Activated CD8-positive, alpha-beta T cell treated with anti-CD3 and anti-CD28 coated beads for 36 hours (primary cell): ENCODE data around the gene ATAD5. TPM values are rescaled to one million over a fixed set of nuclear protein-coding genes. Genes with fewer than 3 reads are reported as not detected.
"Not testable (repeated sequence)": the region's sequence is repeated elsewhere in the genome, so short reads cannot be mapped to it uniquely, and the experiment has no call there.

Experiments used
- ATAC-seq: fragments of 200-7000 bp; cut with Tn5 transposase; one replicate; pipeline ENCODE4 v1.10.0; 2021; ENCODE audit warnings: mild to moderate bottlenecking, moderate library complexity
- CTCF ChIA-PET: fragments of 350-600 bp; sonication (Branson Sonifier 250); formaldehyde crosslinking; loops from one replicate; lab custom pipeline; 2021; ENCODE audit warnings: antibody characterized with exemption; lab: Charles Lee
- POLR2A ChIA-PET: fragments of 350-600 bp; sonication (Branson Sonifier 250); formaldehyde crosslinking; loops from one replicate; lab custom pipeline; 2021; ENCODE audit warnings: antibody characterized with exemption; lab: Charles Lee
- DNase-seq: peaks from one replicate; pipeline ENCODE4 v3.0.0-alpha.2; 2020
- H3K27ac Mint-ChIP-seq: one replicate; pipeline ENCODE4 v1.8.0; 2021; ENCODE audit warnings: mild to moderate bottlenecking, mixed read lengths
- H3K27me3 Mint-ChIP-seq: one replicate; pipeline ENCODE4 v1.8.0; 2021; ENCODE audit warnings: mixed read lengths
- H3K36me3 Mint-ChIP-seq: one replicate; pipeline ENCODE4 v1.8.0; 2021; ENCODE audit warnings: low read depth, mixed read lengths
- H3K4me1 Mint-ChIP-seq: one replicate; pipeline ENCODE4 v1.8.0; 2021; ENCODE audit warnings: low read depth, mixed read lengths
- H3K4me3 Mint-ChIP-seq: one replicate; pipeline ENCODE4 v1.8.0; 2021; ENCODE audit warnings: mild to moderate bottlenecking, moderate library complexity, mixed read lengths
- H3K9me3 Mint-ChIP-seq: one replicate; pipeline ENCODE4 v1.8.0; 2021; ENCODE audit warnings: mixed read lengths
- intact Hi-C: fragments of 100-400 bp; cut with micrococcal nuclease; formaldehyde crosslinking; loops from one replicate; pipeline ENCODE4 v1.10.0; 2022
- total RNA-seq, 2 experiments: library from RNA; stranded (reverse); gene quantifications; one replicate each; pipeline ENCODE4 v1.2.3, GENCODE V29; 2021
- TF ChIP-seq, protein P1 (sequence below): fragments of 200-600 bp; IDR thresholded peaks from one replicate; pipeline ENCODE4 v1.8.0; 2022; ENCODE audit warnings: antibody characterized with exemption, mild to moderate bottlenecking

ATAD5 gene
- total RNA-seq, 2 experiments from 2014 or later: 34.5 to 35.0 TPM

DNA sequence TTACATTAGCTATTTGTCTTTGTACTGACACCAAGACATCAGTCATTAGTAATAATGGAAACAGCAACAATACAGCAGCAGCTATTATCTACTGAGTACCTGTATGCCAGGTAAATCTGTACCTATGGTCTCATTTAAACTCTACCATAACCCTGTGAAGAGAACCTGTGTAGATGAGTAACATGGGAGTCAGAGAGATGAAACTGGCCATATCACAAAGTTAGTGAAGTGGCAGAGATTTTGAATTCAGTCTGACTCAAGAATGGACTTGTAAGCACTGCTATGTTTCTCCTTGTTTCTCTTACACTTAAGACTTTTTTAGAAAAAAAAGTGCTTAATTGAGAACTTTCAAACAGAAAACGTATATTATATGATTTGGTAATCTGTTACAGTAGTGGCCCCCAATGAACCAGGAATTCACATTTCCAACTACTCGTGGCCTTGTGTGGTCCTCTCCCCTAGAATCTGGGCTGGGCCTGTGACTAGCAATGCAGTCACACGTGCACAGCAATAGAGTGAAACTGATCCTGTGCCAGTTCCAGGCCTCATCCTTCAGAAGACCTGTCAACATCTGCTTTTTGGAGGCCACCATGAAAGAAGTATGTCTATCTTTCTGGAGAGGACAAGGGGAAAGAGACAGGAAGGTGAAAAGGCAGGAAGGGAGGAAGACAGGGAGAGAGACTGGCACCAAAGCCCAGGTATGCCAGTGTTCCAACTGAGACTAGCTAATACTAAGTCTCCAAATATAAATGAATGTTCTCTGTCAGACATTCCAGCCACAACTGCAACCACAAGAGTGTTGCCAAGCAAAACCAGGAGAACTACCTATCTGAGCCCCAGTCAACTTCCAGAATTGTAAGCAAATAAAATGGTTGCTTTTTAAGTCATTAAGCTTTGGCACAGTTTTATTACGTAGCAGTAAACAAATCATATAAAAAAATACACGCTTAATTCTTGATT lies 19.3 kb upstream of the ATAD5 start:
- no peaks in the 10 kb centered on the region for H3K27me3 Mint-ChIP-seq
- TF ChIP-seq, protein P1, sequence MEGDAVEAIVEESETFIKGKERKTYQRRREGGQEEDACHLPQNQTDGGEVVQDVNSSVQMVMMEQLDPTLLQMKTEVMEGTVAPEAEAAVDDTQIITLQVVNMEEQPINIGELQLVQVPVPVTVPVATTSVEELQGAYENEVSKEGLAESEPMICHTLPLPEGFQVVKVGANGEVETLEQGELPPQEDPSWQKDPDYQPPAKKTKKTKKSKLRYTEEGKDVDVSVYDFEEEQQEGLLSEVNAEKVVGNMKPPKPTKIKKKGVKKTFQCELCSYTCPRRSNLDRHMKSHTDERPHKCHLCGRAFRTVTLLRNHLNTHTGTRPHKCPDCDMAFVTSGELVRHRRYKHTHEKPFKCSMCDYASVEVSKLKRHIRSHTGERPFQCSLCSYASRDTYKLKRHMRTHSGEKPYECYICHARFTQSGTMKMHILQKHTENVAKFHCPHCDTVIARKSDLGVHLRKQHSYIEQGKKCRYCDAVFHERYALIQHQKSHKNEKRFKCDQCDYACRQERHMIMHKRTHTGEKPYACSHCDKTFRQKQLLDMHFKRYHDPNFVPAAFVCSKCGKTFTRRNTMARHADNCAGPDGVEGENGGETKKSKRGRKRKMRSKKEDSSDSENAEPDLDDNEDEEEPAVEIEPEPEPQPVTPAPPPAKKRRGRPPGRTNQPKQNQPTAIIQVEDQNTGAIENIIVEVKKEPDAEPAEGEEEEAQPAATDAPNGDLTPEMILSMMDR: no peak
- intact Hi-C loops: no loop called here
- peak overlapping the region; percentile 91 for H3K27ac Mint-ChIP-seq
- ChIA-PET CTCF (interaction anchor here (9.5 kb wide), 1 partner anchor 13 kb away, joined by 96 read pairs; the partner anchor contains the start of gene CRLF3), POLR2A (interaction anchor here (3.6 to 12.5 kb wide), 2 partner anchors 10 to 22 kb away, joined by 13 to 126 read pairs; partner anchors contain the start of gene CRLF3)
- DNase-seq (peak; percentile 36), ATAC-seq (peak; percentile 41)
- no peak overlapping the region for H3K4me3 Mint-ChIP-seq
- peaks cover 18% of the 10 kb centered on the region for H3K36me3 Mint-ChIP-seq
- no peaks in the 10 kb centered on the region for H3K9me3 Mint-ChIP-seq
- peaks cover 50% of the 10 kb centered on the region for H3K4me1 Mint-ChIP-seq

DNA sequence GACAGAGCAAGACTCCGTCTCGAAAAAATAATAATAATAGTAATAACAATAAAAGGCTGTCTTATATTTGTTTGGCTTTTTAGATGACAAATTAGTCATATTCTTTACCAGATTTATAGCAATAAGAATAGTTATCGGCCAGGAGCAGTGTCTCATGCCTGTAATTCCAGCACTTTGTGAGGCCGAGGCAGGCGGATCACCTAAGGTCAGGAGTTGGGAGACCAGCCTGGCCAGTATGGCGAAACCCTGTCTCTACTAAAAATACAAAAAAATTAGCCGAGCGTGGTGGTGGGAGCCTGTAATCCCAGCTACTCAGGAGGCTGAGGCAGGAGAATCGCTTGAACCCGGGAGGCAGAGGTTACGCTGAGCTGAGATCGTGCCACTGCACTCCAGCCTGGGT lies 17.5 kb upstream of the ATAD5 start:
- ChIA-PET POLR2A (interaction anchor here (0.6 kb wide), 1 partner anchor 459 kb away, joined by 3 read pairs; no protein-coding TSS in a partner anchor), CTCF (interaction anchor here (1.4 kb wide), 1 partner anchor 10 kb away, joined by 3 read pairs; the partner anchor contains the start of gene CRLF3)
- intact Hi-C loops, H3K27ac Mint-ChIP-seq, H3K27me3 Mint-ChIP-seq, DNase-seq, H3K4me3 Mint-ChIP-seq, H3K9me3 Mint-ChIP-seq, ATAC-seq: not testable (repeated sequence)
- H3K4me1 Mint-ChIP-seq: peaks cover 52% of the 10 kb centered on the region
- H3K36me3 Mint-ChIP-seq: peaks cover 24% of the 10 kb centered on the region

GRCh38 chr17:30814860-30815259 lies 16.9 kb upstream of the ATAD5 start:
- CTCF ChIA-PET: interaction anchor here (1.4 kb wide), 1 partner anchor 10 kb away, joined by 3 read pairs; the partner anchor contains the start of gene CRLF3
- intact Hi-C loops, ATAC-seq, DNase-seq, H3K27ac Mint-ChIP-seq, H3K4me3 Mint-ChIP-seq, H3K9me3 Mint-ChIP-seq, H3K27me3 Mint-ChIP-seq: not testable (repeated sequence)
- POLR2A ChIA-PET: interaction anchor here (0.6 kb wide), 1 partner anchor 459 kb away, joined by 3 read pairs; no protein-coding TSS in a partner anchor
- peaks cover 52% of the 10 kb centered on the region for H3K4me1 Mint-ChIP-seq
- H3K36me3 Mint-ChIP-seq: peaks cover 22% of the 10 kb centered on the region

GRCh38 chr17:30816165-30816564 lies 15.6 kb upstream of the ATAD5 start:
- POLR2A ChIA-PET: interaction anchor here (0.6 to 1.0 kb wide), 2 partner anchors 9 to 30 kb away, joined by 3 read pairs; no protein-coding TSS in a partner anchor
- no peaks in the 10 kb centered on the region for H3K9me3 Mint-ChIP-seq
- intact Hi-C loops: no loop called here
- ATAC-seq (no peak), DNase-seq (no peak)
- CTCF ChIA-PET: no interaction called here
- H3K4me3 Mint-ChIP-seq: no peak overlapping the region
- H3K36me3 Mint-ChIP-seq: peaks cover 24% of the 10 kb centered on the region
- TF ChIP-seq, protein P1: no peak
- no peaks in the 10 kb centered on the region for H3K27me3 Mint-ChIP-seq
- no peak overlapping the region for H3K27ac Mint-ChIP-seq
- peaks cover 56% of the 10 kb centered on the region for H3K4me1 Mint-ChIP-seq

DNA sequence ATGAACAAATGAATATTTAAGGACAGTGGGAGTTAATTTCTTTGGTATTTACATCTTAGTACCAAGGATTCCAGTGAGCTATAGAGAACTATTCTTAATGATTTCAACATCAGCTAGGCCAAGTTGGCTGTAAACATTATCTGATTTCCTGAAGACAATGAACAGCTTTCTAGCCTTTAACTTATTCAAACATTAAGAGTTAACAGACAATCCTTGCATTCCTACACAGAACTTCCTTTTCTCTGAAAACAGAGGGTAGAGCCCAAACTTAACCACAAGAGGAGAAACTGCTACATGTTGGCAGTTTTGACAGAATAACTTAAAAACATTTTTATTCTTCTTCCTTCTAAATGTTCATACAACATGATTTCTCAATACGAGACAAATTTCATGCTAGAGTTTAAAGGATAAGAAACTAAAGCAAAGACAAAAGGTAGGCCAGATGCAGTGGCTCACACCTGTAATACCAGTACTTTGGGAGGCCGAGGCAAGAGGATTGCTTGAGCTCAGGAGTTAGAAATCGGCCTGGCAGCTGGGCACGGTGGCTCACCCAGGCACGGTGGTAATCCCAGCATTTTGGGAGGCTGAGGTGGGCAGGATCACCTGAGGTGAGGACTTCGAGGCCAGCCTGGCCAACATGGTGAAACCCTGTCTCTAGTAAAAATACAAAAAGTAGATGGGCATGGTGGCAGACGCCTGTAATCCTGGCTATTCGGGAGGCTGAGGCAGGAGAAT lies 11.6 kb upstream of the ATAD5 start:
- H3K9me3 Mint-ChIP-seq: no peaks in the 10 kb centered on the region
- peaks cover 50% of the 10 kb centered on the region for H3K4me1 Mint-ChIP-seq
- TF ChIP-seq, protein P1: no peak
- ChIA-PET POLR2A (interaction anchor here (0.7 to 9.1 kb wide), 4 partner anchors 12 to 39 kb away, joined by 3 to 126 read pairs (median 7); partner anchors contain the start of gene ATAD5), CTCF (interaction anchor here (0.6 to 3.9 kb wide), 5 partner anchors 10 to 82 kb away, joined by 3 to 28 read pairs (median 3); no protein-coding TSS in a partner anchor)
- no peaks in the 10 kb centered on the region for H3K27me3 Mint-ChIP-seq
- intact Hi-C loops: no loop called here
- peaks cover 24% of the 10 kb centered on the region for H3K36me3 Mint-ChIP-seq
- DNase-seq (no peak), ATAC-seq (no peak)
- peak overlapping the region; percentile 88 for H3K27ac Mint-ChIP-seq
- H3K4me3 Mint-ChIP-seq: peak overlapping the region; percentile 86
